Central memory CD4-positive, alpha-beta T cell (primary cell): ENCODE results near the gene ATAD1.
"Not testable (repeated sequence)": the region's sequence is repeated elsewhere in the genome, so short reads cannot be mapped to it uniquely, and the experiment has no call there.

Source experiments
- DNase-seq: peaks from one replicate; pipeline ENCODE4 v3.0.0; 2022

The ATAD1 gene

GRCh38 chr10:87845624-87845998, 27.6 kb upstream of the ATAD1 start:
- DNase-seq: no peak

GRCh38 chr10:87844837-87845623, 27.0 kb upstream of the ATAD1 start:
- no peak for DNase-seq

GRCh38 chr10:87843714-87844113, 25.7 kb upstream of the ATAD1 start:
- DNase-seq: no peak

GRCh38 chr10:87842776-87843497, 24.9 kb upstream of the ATAD1 start:
- DNase-seq: no peak

GRCh38 chr10:87842220-87842641, 24.2 kb upstream of the ATAD1 start:
- DNase-seq: no peak

- no peak for DNase-seq
Measured at GRCh38 chr10:87841186-87841585, 23.2 kb upstream of the ATAD1 start.

- DNase-seq: no peak
Measured at GRCh38 chr10:87838650-87839049, 20.6 kb upstream of the ATAD1 start.

GRCh38 chr10:87837445-87837844, 19.4 kb upstream of the ATAD1 start:
- no peak for DNase-seq

- no peak for DNase-seq
Measured at GRCh38 chr10:87836098-87836497, 18.1 kb upstream of the ATAD1 start.

- no peak for DNase-seq
Measured at GRCh38 chr10:87829986-87830729, 12.1 kb upstream of the ATAD1 start.

- not testable (repeated sequence) for DNase-seq
Measured at GRCh38 chr10:87829051-87829450, 11.0 kb upstream of the ATAD1 start.

GRCh38 chr10:87827681-87828080, 9.7 kb upstream of the ATAD1 start:
- no peak for DNase-seq

- no peak for DNase-seq
Measured at GRCh38 chr10:87826653-87827052, 8.6 kb upstream of the ATAD1 start.

GRCh38 chr10:87819289-87819585, 1.2 kb upstream of the ATAD1 start:
- DNase-seq: no peak

GRCh38 chr10:87818505-87819288, 671 bp upstream of the ATAD1 start:
- peak; percentile 67 for DNase-seq

- DNase-seq: no peak
Measured at GRCh38 chr10:87816898-87817608, 973 bp downstream of the ATAD1 start.

- DNase-seq: no peak
Measured at GRCh38 chr10:87816163-87816897, 1.7 kb downstream of the ATAD1 start.

GRCh38 chr10:87804939-87805569, 13.0 kb downstream of the ATAD1 start:
- DNase-seq: no peak

GRCh38 chr10:87803831-87804230, 14.2 kb downstream of the ATAD1 start:
- DNase-seq: no peak

GRCh38 chr10:87803328-87803727, 14.7 kb downstream of the ATAD1 start:
- DNase-seq: no peak

- not testable (repeated sequence) for DNase-seq
Measured at GRCh38 chr10:87801813-87802435, 16.1 kb downstream of the ATAD1 start.
